SK-N-MC (cell line): ENCODE data around the gene TOP3B.

Experiments
- EZH2 ChIP-seq: fragments of 200-600 bp; sonication (generic); IDR thresholded peaks from one replicate; pipeline ENCODE4 v1.6.1; 2017; ENCODE audit warnings: antibody characterized with exemption
- FOXP2 ChIP-seq: optimal IDR thresholded peaks from 2 replicates; pipeline ENCODE3; 2011; ENCODE audit warnings: mild to moderate bottlenecking, moderate library complexity; ENCODE audit not compliant: insufficient read depth; ENCODE audit errors: extremely low read length, control extremely low read depth
- POLR2AphosphoS5 ChIP-seq: IDR thresholded peaks from 2 replicates; pipeline ENCODE4 v1.6.1; 2012; ENCODE audit warnings: mild to moderate bottlenecking, low read depth, low read length, borderline replicate concordance

- no peak for TF ChIP-seq POLR2AphosphoS5
- no peak for TF ChIP-seq EZH2
- no peak for TF ChIP-seq FOXP2
Measured at GRCh38 chr22:21972293-21972779, 10.3 kb downstream of the TOP3B start.
